Naive thymus-derived CD8-positive, alpha-beta T cell (primary cell): Measurements from ENCODE around the gene STAG3. TPM values are rescaled to one million over a fixed set of nuclear protein-coding genes. Genes with fewer than 3 reads are reported as not detected.
"Not testable (repeated sequence)": the region's sequence is repeated elsewhere in the genome, so short reads cannot be mapped to it uniquely, and the experiment has no call there.

Source experiments
- ATAC-seq, 2 donors: fragments of 150-1000 bp; cut with Tn5 transposase in 1 of 2; sonication (Bioruptor Pico), chemical (Tn5 transposase) in 1 of 2; 1 replicate in 1 of 2; 2 replicates in 1 of 2; pipeline ENCODE4 v1.10.0; 2021; ENCODE audit warnings: mild to moderate bottlenecking in 2 of 2, moderate library complexity in 2 of 2
- POLR2A ChIA-PET: fragments of 350-600 bp; sonication (Branson Sonifier 250); formaldehyde crosslinking; loops from one replicate; lab custom pipeline; 2021; ENCODE audit warnings: antibody characterized with exemption; lab: Charles Lee
- DNase-seq, 10 donors: peaks; one replicate each; pipeline versions ENCODE4 v3.0.0 to v3.0.0-alpha.2; 2020 to 2022
- H3K27ac Mint-ChIP-seq, 10 donors: one replicate each; pipeline ENCODE4 v1.8.0; 2020 to 2022; ENCODE audit warnings: mild to moderate bottlenecking in 10 of 10, mixed read lengths in 10 of 10, moderate library complexity in 4 of 10, inconsistent platforms in 1 of 10
- H3K27me3 Mint-ChIP-seq, 5 donors: one replicate each; pipeline ENCODE4 v1.8.0; 2021 to 2022; ENCODE audit warnings: mixed read lengths in 5 of 5
- H3K36me3 Mint-ChIP-seq, 3 donors: one replicate each; pipeline ENCODE4 v1.8.0; 2020 to 2022; ENCODE audit warnings: mixed read lengths in 3 of 3, mild to moderate bottlenecking in 2 of 3, inconsistent platforms in 1 of 3
- H3K4me1 Mint-ChIP-seq, 4 donors: one replicate each; pipeline ENCODE4 v1.8.0; 2021 to 2022; ENCODE audit warnings: mixed read lengths in 4 of 4
- H3K4me3 Mint-ChIP-seq, 10 donors: one replicate each; pipeline ENCODE4 v1.8.0; 2020 to 2022; ENCODE audit warnings: mild to moderate bottlenecking in 10 of 10, mixed read lengths in 10 of 10, moderate library complexity in 6 of 10, inconsistent platforms in 1 of 10
- H3K9me3 Mint-ChIP-seq, 9 donors: one replicate each; pipeline ENCODE4 v1.8.0; 2020 to 2022; ENCODE audit warnings: mixed read lengths in 9 of 9, mild to moderate bottlenecking in 3 of 9, inconsistent platforms in 1 of 9, moderate library complexity in 1 of 9
- polyA plus RNA-seq, 3 donors: library from polyadenylated mRNA; unstranded; fragments of 300-500 nt; fragmentation: Illumina TruSeq; gene quantifications; one replicate each; pipeline ENCODE4 v1.2.3, GENCODE V29; 2021
- total RNA-seq, 8 experiments: library from RNA in 2 of 8; stranded (reverse) in 2 of 8; gene quantifications; one replicate each; pipeline ENCODE4 v1.2.3 and lab custom pipeline; 2021 to 2026

Gene STAG3
- total and polyA plus RNA-seq, 5 experiments from 2014 or later = 6.0 to 12.1 (median 8.6) TPM

DNA sequence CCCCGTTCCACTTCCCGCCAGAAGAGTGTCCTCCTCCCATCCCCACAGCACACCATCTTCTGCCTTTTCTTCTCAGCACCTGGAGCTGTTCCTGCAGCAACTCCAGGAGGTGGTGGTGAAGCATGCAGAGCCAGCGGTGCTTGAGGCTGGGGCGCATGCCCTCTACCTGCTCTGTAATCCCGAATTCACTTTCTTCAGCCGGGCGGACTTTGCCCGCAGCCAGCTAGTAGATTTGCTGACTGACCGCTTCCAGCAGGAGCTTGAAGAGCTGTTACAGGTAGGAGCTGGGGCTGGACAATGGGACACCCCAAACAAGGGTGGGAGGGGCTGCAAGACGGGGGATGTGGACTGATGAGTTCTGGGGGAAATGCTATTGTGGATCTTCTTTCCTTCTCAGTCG, 23.0 kb downstream of the STAG3 start:
- no peaks in the 10 kb centered on the region for H3K36me3 Mint-ChIP-seq
- H3K27ac Mint-ChIP-seq = peak overlapping the region in 1 of 10 donors; percentile 51
- no peak overlapping the region for H3K4me3 Mint-ChIP-seq
- ATAC-seq (no peak), DNase-seq (no peak)
- POLR2A ChIA-PET = interaction anchor here (0.8 to 1.2 kb wide), 4 partner anchors 9 to 42 kb away, joined by 3 to 4 read pairs (median 3); partner anchors contain the start of genes PVRIG and TRAPPC14
- H3K4me1 Mint-ChIP-seq = peaks cover 0 to 20% (median 2%) of the 10 kb centered on the region in 4 donors
- no peaks in the 10 kb centered on the region for H3K9me3 Mint-ChIP-seq
- no peaks in the 10 kb centered on the region for H3K27me3 Mint-ChIP-seq

DNA sequence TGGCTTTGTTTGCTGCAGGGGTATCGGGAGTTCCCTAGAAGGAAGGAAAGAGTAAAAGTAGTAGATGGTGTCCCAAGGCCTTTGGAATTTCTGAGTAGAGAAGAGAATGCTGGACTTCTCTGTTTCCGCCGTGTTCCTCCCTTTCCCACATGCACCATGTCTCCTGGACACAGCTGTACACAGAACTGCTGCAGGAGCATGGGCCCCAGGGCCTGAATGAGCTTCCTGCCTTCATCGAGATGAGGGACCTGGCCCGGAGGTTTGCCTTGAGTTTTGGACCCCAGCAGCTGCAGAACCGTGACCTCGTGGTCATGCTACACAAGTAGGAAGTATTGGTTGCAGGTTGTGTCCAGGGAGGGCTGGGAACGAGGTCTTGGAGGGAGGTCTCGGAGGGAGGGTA, 26.7 kb downstream of the STAG3 start:
- H3K9me3 Mint-ChIP-seq = no peaks in the 10 kb centered on the region
- H3K4me1 Mint-ChIP-seq = peaks cover 15 to 23% (median 16%) of the 10 kb centered on the region in 4 donors
- H3K36me3 Mint-ChIP-seq = no peaks in the 10 kb centered on the region
- DNase-seq (no peak), ATAC-seq (no peak)
- POLR2A ChIA-PET = interaction anchor here (0.6 kb wide), 1 partner anchor 27 kb away, joined by 5 read pairs; no protein-coding TSS in a partner anchor
- H3K4me3 Mint-ChIP-seq = peak overlapping the region in 1 of 10 donors; percentile 46
- peak overlapping the region in 1 of 10 donors; percentile 19 for H3K27ac Mint-ChIP-seq
- H3K27me3 Mint-ChIP-seq = no peaks in the 10 kb centered on the region

DNA sequence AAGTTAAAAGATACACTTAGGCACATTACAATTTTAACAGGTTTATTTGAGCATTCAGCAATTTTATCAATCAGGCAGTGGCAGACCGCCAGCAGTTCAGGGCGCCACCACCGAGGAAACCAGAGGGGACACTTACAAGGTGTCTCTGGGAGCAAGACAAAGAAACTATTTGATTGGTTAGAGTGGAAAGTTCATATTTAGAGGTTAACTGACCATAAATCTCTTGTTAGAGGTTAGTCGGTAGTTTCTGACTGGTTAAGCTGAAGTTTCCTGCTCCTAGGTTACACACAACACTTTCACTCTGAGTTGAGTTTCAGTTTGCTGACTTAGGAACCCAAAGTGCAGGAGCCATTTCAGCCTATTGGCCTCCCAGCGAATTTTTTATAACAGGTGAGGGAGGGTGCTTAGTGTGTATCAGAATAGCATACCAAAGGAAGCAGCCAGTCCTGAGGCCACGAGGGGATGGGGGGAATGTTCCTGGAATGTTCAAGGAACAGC, 31.2 kb downstream of the STAG3 start:
- ATAC-seq (peak; percentile 7 to 32), DNase-seq (peak in 1 of 10 donors; percentile 39)
- Mint-ChIP-seq H3K36me3 (no peaks in the 10 kb centered on the region), H3K9me3 (no peaks in the 10 kb centered on the region), H3K4me3 (peak overlapping the region; percentile 16 to 74 (median 69)), H3K4me1 (peaks cover 39 to 57% (median 56%) of the 10 kb centered on the region in 4 donors), H3K27ac (peak overlapping the region; percentile 69 to 97 (median 90)), H3K27me3 (no peaks in the 10 kb centered on the region)
- POLR2A ChIA-PET = interaction anchor here (1.5 to 2.6 kb wide), 3 partner anchors 9 to 44 kb away, joined by 4 to 10 read pairs (median 6); no protein-coding TSS in a partner anchor

DNA sequence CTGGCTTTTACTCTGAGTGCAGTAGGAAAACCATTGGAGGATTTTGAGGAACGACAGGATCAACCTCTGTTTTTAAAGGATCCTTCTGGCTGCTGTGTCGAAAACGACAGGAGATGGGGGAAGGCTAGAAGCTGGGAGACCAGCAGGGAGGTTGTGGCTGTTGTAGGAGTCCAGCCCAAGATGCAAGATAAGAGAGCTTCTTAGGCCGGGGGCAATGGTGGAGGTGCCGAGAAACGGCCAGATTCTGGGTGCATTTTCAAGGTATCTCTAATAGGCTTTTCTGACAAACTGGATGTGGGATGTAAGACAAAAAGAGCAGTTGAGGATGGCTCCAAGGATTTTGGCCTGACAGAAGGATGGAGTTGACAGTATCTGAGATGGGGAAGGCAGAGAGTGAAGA, 31.8 kb downstream of the STAG3 start:
- H3K27ac Mint-ChIP-seq = peak overlapping the region; percentile 69 to 97 (median 90)
- DNase-seq = no peak
- H3K27me3 Mint-ChIP-seq = no peaks in the 10 kb centered on the region
- no peaks in the 10 kb centered on the region for H3K9me3 Mint-ChIP-seq
- peaks cover 42 to 62% (median 61%) of the 10 kb centered on the region in 4 donors for H3K4me1 Mint-ChIP-seq
- POLR2A ChIA-PET = interaction anchor here (1.1 to 2.6 kb wide), 7 partner anchors 8 to 61 kb away, joined by 3 to 14 read pairs (median 4); partner anchors contain the start of gene LAMTOR4
- no peak for ATAC-seq
- no peaks in the 10 kb centered on the region for H3K36me3 Mint-ChIP-seq
- peak overlapping the region in 9 of 10 donors; percentile 16 to 74 (median 61) for H3K4me3 Mint-ChIP-seq

DNA sequence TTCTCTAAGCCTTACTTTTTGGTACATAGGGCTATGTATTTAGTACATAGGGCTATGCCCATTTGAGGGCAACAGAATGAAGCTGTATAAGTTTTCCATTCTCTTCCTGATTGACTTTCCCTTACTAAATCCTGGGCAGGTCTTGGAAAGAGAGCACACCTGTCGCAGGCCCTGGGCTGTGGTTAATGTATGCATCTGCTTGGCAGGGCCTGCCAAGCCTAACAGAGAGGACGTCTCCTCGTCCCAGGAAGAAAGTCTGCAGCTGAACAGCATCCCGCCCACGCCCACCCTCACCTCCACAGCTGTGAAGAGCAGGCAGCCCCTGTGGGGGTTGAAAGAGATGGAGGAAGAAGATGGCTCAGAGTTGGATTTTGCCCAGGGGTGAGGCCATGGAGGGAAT, 33.1 kb downstream of the STAG3 start:
- DNase-seq = no peak
- ATAC-seq = peak in 1 of 2 donors; percentile 2
- Mint-ChIP-seq H3K4me3 (peak overlapping the region in 7 of 10 donors; percentile 19 to 81 (median 34)), H3K9me3 (no peaks in the 10 kb centered on the region), H3K36me3 (no peaks in the 10 kb centered on the region), H3K4me1 (peaks cover 42 to 74% (median 70%) of the 10 kb centered on the region in 4 donors), H3K27ac (peak overlapping the region; percentile 92 to 99 (median 96)), H3K27me3 (no peaks in the 10 kb centered on the region)
- POLR2A ChIA-PET = interaction anchor here (0.8 to 2.6 kb wide), 14 partner anchors 8 to 122 kb away, joined by 3 to 14 read pairs (median 4); partner anchors contain the start of genes COPS6, GAL3ST4, LAMTOR4 and MBLAC1

DNA sequence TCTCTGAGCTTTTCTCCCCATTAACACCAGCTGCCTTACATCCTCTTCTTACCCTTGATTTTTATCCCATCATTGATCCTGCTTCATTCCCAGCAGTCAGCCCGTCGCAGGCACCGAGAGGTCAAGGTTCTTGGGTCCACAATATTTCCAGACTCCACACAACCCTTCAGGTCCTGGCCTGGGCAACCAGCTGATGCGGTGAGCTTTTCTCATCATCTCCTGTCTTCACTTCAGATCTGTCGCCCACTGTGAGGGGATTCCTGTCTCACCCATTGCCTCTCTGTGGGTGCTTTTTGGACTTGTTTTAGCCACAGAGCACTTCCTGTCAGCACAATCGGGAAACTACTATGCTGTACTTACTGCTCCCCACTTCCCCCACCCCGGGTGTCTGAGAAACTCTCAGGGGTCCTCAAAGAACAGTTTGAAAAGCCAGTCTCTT, 33.6 kb downstream of the STAG3 start:
- no peaks in the 10 kb centered on the region for H3K27me3 Mint-ChIP-seq
- POLR2A ChIA-PET = interaction anchor here (0.6 to 2.6 kb wide), 13 partner anchors 9 to 122 kb away, joined by 3 to 14 read pairs (median 4); partner anchors contain the start of genes COPS6, GAL3ST4 and LAMTOR4
- H3K4me3 Mint-ChIP-seq = peak overlapping the region; percentile 63 to 97 (median 78)
- peak in 9 of 10 donors; percentile 45 to 75 (median 60) for DNase-seq
- H3K27ac Mint-ChIP-seq = peak overlapping the region; percentile 92 to 99 (median 96)
- peaks cover 42 to 77% (median 70%) of the 10 kb centered on the region in 4 donors for H3K4me1 Mint-ChIP-seq
- ATAC-seq = peak; percentile 89 to 96
- H3K9me3 Mint-ChIP-seq = no peaks in the 10 kb centered on the region
- H3K36me3 Mint-ChIP-seq = no peaks in the 10 kb centered on the region

GRCh38 chr7:100212631-100213286, 35.0 kb downstream of the STAG3 start:
- H3K36me3 Mint-ChIP-seq = no peaks in the 10 kb centered on the region
- ATAC-seq (no peak), DNase-seq (no peak)
- H3K27ac Mint-ChIP-seq = peak overlapping the region; percentile 75 to 99 (median 89)
- POLR2A ChIA-PET = interaction anchor here (0.6 to 3.0 kb wide), 5 partner anchors 10 to 81 kb away, joined by 3 to 10 read pairs (median 3); partner anchors contain the start of gene LAMTOR4
- H3K4me3 Mint-ChIP-seq = peak overlapping the region in 1 of 10 donors; percentile 10
- H3K9me3 Mint-ChIP-seq = no peaks in the 10 kb centered on the region
- peaks cover 47 to 88% (median 82%) of the 10 kb centered on the region in 4 donors for H3K4me1 Mint-ChIP-seq
- H3K27me3 Mint-ChIP-seq = no peaks in the 10 kb centered on the region

DNA sequence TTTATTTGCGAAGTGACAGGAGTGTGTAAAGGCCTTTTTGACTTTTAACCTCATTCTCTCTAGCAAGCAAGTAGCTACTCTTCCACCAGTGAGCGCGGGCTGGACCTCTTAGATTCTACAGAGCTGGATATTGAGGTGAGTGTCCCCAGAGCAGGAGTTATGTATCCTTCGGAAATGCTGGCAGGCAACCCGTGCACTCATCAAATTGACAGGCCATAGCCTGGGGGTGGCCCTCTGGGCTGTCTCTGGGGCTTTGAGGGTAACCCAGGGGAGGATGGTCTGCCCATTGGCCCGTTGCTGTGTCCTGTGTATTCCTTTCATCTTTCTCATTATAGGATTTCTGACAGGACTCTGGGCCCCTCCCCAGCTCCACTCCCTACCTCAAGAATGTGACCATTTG, 36.0 kb downstream of the STAG3 start:
- Mint-ChIP-seq H3K9me3 (no peaks in the 10 kb centered on the region), H3K36me3 (no peaks in the 10 kb centered on the region), H3K4me3 (peak overlapping the region in 1 of 10 donors; percentile 38), H3K27ac (peak overlapping the region; percentile 75 to 97 (median 88)), H3K4me1 (peaks cover 42 to 86% (median 78%) of the 10 kb centered on the region in 4 donors), H3K27me3 (no peaks in the 10 kb centered on the region)
- DNase-seq (no peak), ATAC-seq (no peak)
- POLR2A ChIA-PET = interaction anchor here (0.6 to 3.0 kb wide), 3 partner anchors 65 to 747 kb away, joined by 3 to 10 read pairs (median 5); partner anchors contain the start of gene LAMTOR4

- peak overlapping the region in 9 of 10 donors; percentile 4 to 59 (median 18) for H3K4me3 Mint-ChIP-seq
- ATAC-seq = peak in 1 of 2 donors; percentile 29
These were observed 36.6 kb downstream of the STAG3 start for GRCh38 chr7:100214356-100214755.

DNA sequence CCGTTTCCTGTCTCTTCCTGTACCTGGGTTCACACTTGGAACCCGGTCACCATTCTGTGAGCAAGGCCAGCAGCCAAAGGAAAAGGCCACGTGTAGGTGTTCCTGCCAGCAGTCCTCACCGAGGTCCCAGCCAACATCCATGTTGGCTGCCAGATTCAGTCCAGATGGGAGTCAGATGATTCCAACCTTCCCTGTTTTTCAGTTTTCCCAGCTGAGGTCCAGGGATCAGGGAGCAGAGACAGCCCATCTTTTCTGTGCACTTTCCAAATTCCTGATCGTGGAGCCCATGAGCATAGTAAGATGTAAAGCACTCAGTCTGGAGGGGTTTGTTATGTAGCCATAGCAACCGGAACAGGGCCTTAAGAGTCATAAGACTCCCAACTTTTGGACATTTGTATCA, 38.2 kb downstream of the STAG3 start:
- H3K27me3 Mint-ChIP-seq = no peaks in the 10 kb centered on the region
- ATAC-seq = no peak
- H3K4me3 Mint-ChIP-seq = no peak overlapping the region
- H3K4me1 Mint-ChIP-seq = peaks cover 28 to 75% (median 68%) of the 10 kb centered on the region in 4 donors
- POLR2A ChIA-PET = interaction anchor here (0.7 to 1.4 kb wide), 4 partner anchors 18 to 67 kb away, joined by 3 to 4 read pairs (median 3); partner anchors contain the start of gene LAMTOR4
- peaks cover 0 to 2% (median 0%) of the 10 kb centered on the region in 3 donors for H3K36me3 Mint-ChIP-seq
- peak overlapping the region in 7 of 10 donors; percentile 2 to 97 (median 22) for H3K27ac Mint-ChIP-seq
- no peak for DNase-seq
- H3K9me3 Mint-ChIP-seq = no peaks in the 10 kb centered on the region

More at GRCh38 chr7:100214356-100214755, 36.6 kb downstream of the STAG3 start:
- not testable (repeated sequence) for H3K9me3 Mint-ChIP-seq, H3K27me3 Mint-ChIP-seq, H3K36me3 Mint-ChIP-seq
- POLR2A ChIA-PET = interaction anchor here (3.0 kb wide), 1 partner anchor 66 kb away, joined by 10 read pairs; the partner anchor contains the start of gene LAMTOR4
- peaks cover 39 to 86% (median 78%) of the 10 kb centered on the region in 4 donors for H3K4me1 Mint-ChIP-seq
- H3K27ac Mint-ChIP-seq = peak overlapping the region; percentile 79 to 97 (median 87)
- peak in 1 of 10 donors; percentile 22 for DNase-seq

GRCh38 chr7:100217934-100218333, 40.2 kb downstream of the STAG3 start:
- POLR2A ChIA-PET = interaction anchor here (0.6 to 2.5 kb wide), 9 partner anchors 28 to 84 kb away, joined by 3 to 16 read pairs (median 6); partner anchors contain the start of genes LAMTOR4 and TRAPPC14
- peaks cover 28 to 77% (median 69%) of the 10 kb centered on the region in 4 donors for H3K4me1 Mint-ChIP-seq

GRCh38 chr7:100219271-100219737, 41.6 kb downstream of the STAG3 start:
- no peaks in the 10 kb centered on the region for H3K9me3 Mint-ChIP-seq
- peak overlapping the region; percentile 96 to 100 (median 98) for H3K27ac Mint-ChIP-seq
- peak overlapping the region; percentile 88 to 99 (median 96) for H3K4me3 Mint-ChIP-seq
- no peak for DNase-seq
- peaks cover 25 to 77% (median 68%) of the 10 kb centered on the region in 4 donors for H3K4me1 Mint-ChIP-seq
- ATAC-seq = no peak
- H3K36me3 Mint-ChIP-seq = peaks cover 4 to 22% (median 5%) of the 10 kb centered on the region in 3 donors
- POLR2A ChIA-PET = interaction anchor here (0.8 to 4.5 kb wide), 15 partner anchors 29 to 210 kb away, joined by 4 to 31 read pairs (median 7); partner anchors contain the start of genes AP4M1, CNPY4, GAL3ST4 and LAMTOR4
- peaks cover 0 to 2% (median 0%) of the 10 kb centered on the region in 5 donors for H3K27me3 Mint-ChIP-seq

More at GRCh38 chr7:100217934-100218333, 40.2 kb downstream of the STAG3 start:
- DNase-seq (peak; percentile 61 to 89 (median 76)), ATAC-seq (peak; percentile 5 to 9)
- not testable (repeated sequence) for H3K36me3 Mint-ChIP-seq, H3K27me3 Mint-ChIP-seq, H3K9me3 Mint-ChIP-seq
- Mint-ChIP-seq H3K4me3 (peak overlapping the region; percentile 76 to 93 (median 86)), H3K27ac (peak overlapping the region; percentile 90 to 99 (median 96))
